HG02798 (cell line): ENCODE data around the gene OR2A25.
"Not testable (repeated sequence)": the region's sequence is repeated elsewhere in the genome, so short reads cannot be mapped to it uniquely, and the experiment has no call there.

Experiments
- ATAC-seq: cut with Tn5 transposase; IDR thresholded peaks from one replicate; pipeline ENCODE4 v1.9.1; 2021; ENCODE audit warnings: mild to moderate bottlenecking; ENCODE audit not compliant: unreplicated experiment, poor library complexity

OR2A25 gene, protein sequence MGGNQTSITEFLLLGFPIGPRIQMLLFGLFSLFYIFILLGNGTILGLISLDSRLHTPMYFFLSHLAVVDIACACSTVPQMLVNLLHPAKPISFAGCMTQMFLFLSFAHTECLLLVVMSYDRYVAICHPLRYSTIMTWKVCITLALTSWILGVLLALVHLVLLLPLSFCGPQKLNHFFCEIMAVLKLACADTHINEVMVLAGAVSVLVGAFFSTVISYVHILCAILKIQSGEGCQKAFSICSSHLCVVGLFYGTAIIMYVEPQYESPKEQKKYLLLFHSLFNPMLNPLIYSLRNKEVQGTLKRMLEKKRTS

GRCh38 chr7:144069511-144069910 lies at the start of gene OR2A25:
TSS of gene OR2A25 (plus strand) at chr7:144069811. CDS start at chr7:144074220, 4,409 bp downstream.
- no peak for ATAC-seq

- no peak for ATAC-seq
These were observed 49.3 kb upstream of the OR2A25 start for GRCh38 chr7:144020340-144020739.

DNA sequence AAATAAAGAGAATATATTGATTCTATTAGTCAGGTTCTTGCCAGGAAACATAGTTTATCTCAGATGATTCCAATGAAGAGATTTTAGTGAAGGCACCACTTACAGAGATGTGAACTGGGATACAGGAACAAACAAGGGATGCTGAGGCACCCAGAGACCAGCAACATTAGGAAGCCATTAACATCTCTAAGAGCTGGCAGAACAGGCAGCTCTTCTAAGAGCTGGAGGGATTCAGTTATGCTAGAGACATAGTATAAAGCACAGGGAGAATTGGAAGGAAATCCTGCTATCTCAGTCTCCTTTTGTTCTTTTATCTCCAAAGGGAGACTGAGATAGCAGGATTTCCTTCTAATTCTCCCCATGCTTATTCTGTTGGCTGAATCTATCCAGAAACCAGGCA lies 47.4 kb upstream of the OR2A25 start:
- ATAC-seq = no peak

DNA sequence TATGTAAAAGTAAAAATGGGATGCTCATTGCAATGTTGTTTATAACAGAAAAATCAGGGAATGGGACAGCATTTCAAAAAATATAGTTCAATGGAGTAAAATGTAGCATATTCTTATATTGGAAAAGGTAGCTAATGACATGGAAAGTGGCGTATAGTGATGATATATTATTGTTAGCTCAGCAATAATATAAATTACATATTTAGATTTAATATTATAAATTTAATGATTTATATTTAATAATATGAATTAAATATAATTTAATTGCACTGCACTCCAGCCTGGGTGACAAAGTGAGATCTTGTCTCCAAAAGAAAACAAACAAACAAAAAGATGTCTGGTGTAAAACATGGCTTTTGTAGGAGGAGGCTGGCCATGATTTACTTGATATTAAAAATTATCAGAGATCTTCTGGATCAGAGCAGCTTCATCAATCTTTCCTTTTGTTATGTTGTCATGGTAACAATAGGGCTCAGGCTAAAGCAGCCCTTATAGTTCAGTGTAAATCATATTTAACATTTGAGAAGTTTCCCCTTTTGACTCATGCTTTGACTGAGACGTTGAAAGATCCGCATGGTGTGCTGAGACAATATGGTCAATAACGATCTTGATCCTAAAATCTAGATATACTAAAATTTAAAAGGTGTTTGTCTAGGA lies 46.3 kb upstream of the OR2A25 start:
- ATAC-seq = no peak

GRCh38 chr7:144024213-144024612 lies 45.4 kb upstream of the OR2A25 start:
- ATAC-seq = no peak

GRCh38 chr7:144026203-144026883 lies 43.3 kb upstream of the OR2A25 start:
- no peak for ATAC-seq

GRCh38 chr7:144027070-144027469 lies 42.5 kb upstream of the OR2A25 start:
- ATAC-seq = no peak

DNA sequence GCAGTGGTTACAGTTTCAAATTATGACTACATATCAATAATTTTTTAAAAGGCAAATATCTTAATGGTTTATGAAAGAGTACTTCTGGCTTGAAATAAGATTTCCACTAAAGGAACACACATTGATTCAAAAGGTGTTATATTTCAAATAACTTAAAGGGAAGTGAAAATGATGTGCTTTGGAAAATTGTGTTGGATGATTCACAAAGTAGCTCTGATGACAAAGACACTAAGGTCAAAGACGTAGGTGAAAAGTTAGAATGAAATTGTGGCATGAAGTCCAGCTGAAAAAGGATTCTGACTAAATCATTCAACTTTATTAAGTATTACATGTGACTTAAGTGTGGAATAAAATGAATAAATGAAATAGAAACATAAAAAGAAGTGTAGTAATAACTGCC lies 41.6 kb upstream of the OR2A25 start:
- no peak for ATAC-seq

GRCh38 chr7:144028547-144028946 lies 41.1 kb upstream of the OR2A25 start:
- no peak for ATAC-seq

GRCh38 chr7:144032516-144032915 lies 37.1 kb upstream of the OR2A25 start:
- no peak for ATAC-seq

- no peak for ATAC-seq
These were observed 36.5 kb upstream of the OR2A25 start for GRCh38 chr7:144032985-144033709.

- no peak for ATAC-seq
These were observed 34.2 kb upstream of the OR2A25 start for GRCh38 chr7:144035385-144035784.

- no peak for ATAC-seq
These were observed 33.2 kb upstream of the OR2A25 start for GRCh38 chr7:144036302-144036885.

DNA sequence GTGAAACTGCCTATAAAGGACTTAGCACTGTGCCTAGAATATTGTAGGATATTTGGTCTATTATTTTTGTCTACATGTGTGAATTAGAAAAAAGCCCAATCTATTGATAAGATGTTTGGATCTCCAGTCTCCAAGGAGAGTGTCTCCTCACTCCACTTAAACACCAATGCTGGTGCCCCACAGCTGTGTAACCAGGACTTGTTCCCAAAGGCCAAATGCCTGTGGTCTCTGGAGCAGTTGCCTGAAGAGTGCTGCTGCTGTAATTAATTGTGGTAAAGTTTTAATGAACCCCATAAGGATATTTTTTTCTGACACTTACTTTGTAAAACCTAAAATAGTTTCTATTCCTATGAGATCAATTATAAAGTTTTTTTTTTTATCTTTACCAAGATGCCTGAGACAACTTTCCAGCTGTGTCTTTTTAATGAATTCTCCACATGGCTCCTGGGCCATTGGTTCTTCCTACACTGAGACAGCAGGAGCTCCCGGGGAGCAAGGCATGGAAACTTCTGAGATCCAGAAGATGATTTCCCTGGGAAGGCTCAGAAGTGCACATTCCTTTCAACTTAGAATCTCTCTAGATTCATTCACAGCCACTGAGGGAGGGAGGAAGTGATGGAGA lies 32.1 kb upstream of the OR2A25 start:
- no peak for ATAC-seq

GRCh38 chr7:144038887-144039286 lies 30.7 kb upstream of the OR2A25 start:
- no peak for ATAC-seq

GRCh38 chr7:144048648-144049047 lies 21.0 kb upstream of the OR2A25 start, which contains the start of gene OR2A5:
TSS of gene OR2A5 (plus strand) at chr7:144048948. CDS start at chr7:144050402, 1,454 bp downstream.
- no peak for ATAC-seq

DNA sequence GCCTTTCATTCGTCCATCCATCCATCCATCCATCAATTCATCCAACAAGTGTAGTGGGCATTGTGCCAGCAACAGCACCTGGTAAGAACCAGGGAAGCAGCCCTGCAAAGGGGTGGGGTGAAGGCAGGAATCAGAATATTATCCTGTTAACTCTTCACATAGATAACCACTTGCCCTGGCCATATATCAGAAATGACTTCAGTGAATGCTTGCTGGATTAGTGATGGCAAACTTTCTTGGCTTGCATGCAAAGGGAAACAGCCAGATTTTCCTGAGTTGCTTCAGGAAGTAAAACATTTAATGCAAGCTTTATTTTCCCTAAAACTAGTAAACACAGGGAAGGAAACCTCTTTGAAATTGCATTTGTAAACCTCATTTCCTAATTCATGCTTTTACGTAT lies 20.1 kb upstream of the OR2A25 start:
- no peak for ATAC-seq

GRCh38 chr7:144050093-144050492 lies 19.5 kb upstream of the OR2A25 start:
- ATAC-seq = no peak

DNA sequence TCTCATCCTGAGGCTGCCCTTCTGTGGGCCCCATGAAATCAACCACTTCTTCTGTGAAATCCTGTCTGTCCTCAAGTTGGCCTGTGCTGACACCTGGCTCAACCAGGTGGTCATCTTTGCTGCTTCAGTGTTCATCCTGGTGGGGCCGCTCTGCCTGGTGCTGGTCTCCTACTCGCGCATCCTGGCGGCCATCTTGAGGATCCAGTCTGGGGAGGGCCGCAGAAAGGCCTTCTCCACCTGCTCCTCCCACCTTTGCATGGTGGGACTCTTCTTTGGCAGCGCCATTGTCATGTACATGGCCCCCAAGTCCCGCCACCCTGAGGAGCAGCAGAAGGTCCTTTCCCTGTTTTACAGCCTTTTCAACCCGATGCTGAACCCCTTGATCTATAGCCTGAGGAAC lies 18.7 kb upstream of the OR2A25 start:
- ATAC-seq = not testable (repeated sequence)

DNA sequence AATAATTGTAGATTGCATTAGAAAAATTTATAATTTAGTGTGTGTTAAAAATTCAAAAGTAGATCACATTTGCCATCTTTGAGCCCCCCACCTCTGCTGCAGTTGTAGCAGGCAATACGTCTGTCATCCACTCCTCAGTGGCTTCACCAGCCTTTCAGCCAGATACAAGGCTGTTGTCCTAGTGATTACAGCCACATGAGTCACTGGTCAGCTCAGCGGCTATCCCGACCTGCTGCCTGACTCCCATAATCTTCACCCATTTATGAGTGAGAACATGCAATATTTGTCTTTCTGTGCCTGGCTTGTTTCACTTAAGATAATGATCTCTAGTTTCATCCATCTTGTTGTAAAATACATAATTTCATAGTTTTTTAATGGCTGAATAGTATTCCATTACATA lies 11.7 kb upstream of the OR2A25 start:
- no peak for ATAC-seq
